A673 (cell line): Measurements from ENCODE around the gene SCNN1A. TPM values are rescaled to one million over a fixed set of nuclear protein-coding genes. Genes with fewer than 3 reads are reported as not detected.

Source experiments
- BruUV-seq: library from RNA; stranded (reverse); fragments of 400-500 nt; replicated peaks from 2 replicates; lab custom pipeline; 2021; lab: Mats Ljungman, UMichigan
- CTCF ChIA-PET: fragments of 300-600 bp; sonication (Branson Sonifier 250); formaldehyde crosslinking; loops from one replicate; lab custom pipeline; 2022; ENCODE audit warnings: antibody characterized with exemption; lab: Charles Lee
- POLR2A ChIA-PET: fragments of 300-600 bp; sonication (Branson Sonifier 250); formaldehyde crosslinking; loops from one replicate; lab custom pipeline; 2022; ENCODE audit warnings: antibody characterized with exemption; ENCODE audit not compliant: low non-redundant PET; lab: Charles Lee
- DNase-seq: peaks from one replicate; pipeline ENCODE4 v3.0.0-alpha.2; 2015; ENCODE audit warnings: low spot score
- H3K27ac ChIP-seq: fragments of 200-600 bp; sonication (generic); 2 replicates; pipeline ENCODE4 v1.5.1; 2016; ENCODE audit warnings: mixed run types, low read depth, mild to moderate bottlenecking, mixed read lengths, antibody characterized with exemption, low read length; ENCODE audit not compliant: poor library complexity, severe bottlenecking
- H3K27me3 ChIP-seq: fragments of 200-600 bp; sonication (generic); replicated peaks from 2 replicates; pipeline ENCODE4 v1.6.1; 2017; ENCODE audit warnings: mixed run types, low read depth, mild to moderate bottlenecking, mixed read lengths, antibody characterized with exemption, low read length; ENCODE audit not compliant: insufficient read depth, poor library complexity
- H3K36me3 ChIP-seq: fragments of 200-600 bp; sonication (generic); 2 replicates; pipeline ENCODE4 v1.6.1; 2016; ENCODE audit warnings: mixed run types, mild to moderate bottlenecking, mixed read lengths, antibody characterized with exemption, low read length; ENCODE audit not compliant: insufficient read depth, poor library complexity, severe bottlenecking
- H3K4me1 ChIP-seq: fragments of 200-600 bp; sonication (generic); 2 replicates; pipeline ENCODE4 v1.6.1; 2017; ENCODE audit warnings: mixed run types, mild to moderate bottlenecking, mixed read lengths, antibody characterized with exemption, low read length; ENCODE audit not compliant: insufficient read depth, poor library complexity, severe bottlenecking
- H3K4me3 ChIP-seq: fragments of 200-600 bp; sonication (generic); 2 replicates; pipeline ENCODE4 v1.5.1; 2016; ENCODE audit warnings: low read depth, mixed run types, mild to moderate bottlenecking, mixed read lengths, low read length; ENCODE audit not compliant: poor library complexity, severe bottlenecking
- H3K9me3 ChIP-seq: fragments of 200-600 bp; sonication (generic); 2 replicates; pipeline ENCODE4 v1.6.1; 2016; ENCODE audit warnings: mixed run types, low read depth, mild to moderate bottlenecking, mixed read lengths, antibody characterized with exemption, low read length; ENCODE audit not compliant: poor library complexity, severe bottlenecking
- EZH2 ChIP-seq: fragments of 200-600 bp; sonication (generic); IDR thresholded peaks from 2 replicates; pipeline ENCODE4 v1.6.1; 2017; ENCODE audit warnings: borderline replicate concordance, low read depth, mild to moderate bottlenecking, mixed read lengths, antibody characterized with exemption, low read length; ENCODE audit not compliant: poor library complexity, severe bottlenecking
- intact Hi-C: fragments of 100-400 bp; cut with micrococcal nuclease; formaldehyde crosslinking; loops from one replicate; pipeline ENCODE4 v1.10.0; 2022; ENCODE audit not compliant: unreplicated experiment
- total RNA-seq: library from RNA; stranded (reverse); gene quantifications from 2 replicates; pipeline ENCODE4 v1.2.3, GENCODE V29; 2021
- TF ChIP-seq, protein P1 (sequence below): fragments of 300-800, 200-600 bp; sonication (generic); conservative IDR thresholded peaks from 2 replicates; pipeline ENCODE4 v1.5.1; 2017; ENCODE audit warnings: low read depth, mild to moderate bottlenecking, antibody characterized with exemption, low read length, moderate library complexity, mixed read lengths

SCNN1A gene
- total RNA-seq, 1 experiment from 2014 or later, result not detected

DNA sequence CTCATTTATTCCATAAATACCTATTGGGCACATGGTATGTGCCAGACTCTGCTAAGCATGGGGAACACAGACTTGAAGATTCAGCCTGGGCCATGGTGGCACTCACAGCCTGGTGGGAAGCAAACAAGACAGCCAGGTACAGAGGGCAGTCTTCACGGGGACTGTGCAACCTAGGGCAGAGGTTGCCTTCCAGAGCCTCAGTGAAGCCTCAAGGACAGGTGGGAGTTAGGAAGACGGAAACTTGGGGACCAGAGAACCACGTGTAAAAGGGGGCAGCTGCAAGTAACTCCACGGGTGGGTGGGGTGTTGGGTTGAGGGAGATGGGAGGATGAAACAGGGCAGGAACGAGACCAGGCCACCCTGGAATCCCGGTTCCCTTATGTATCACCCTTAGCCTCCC is 7.6 kb upstream of the SCNN1A start:
- intact Hi-C loops, result no loop called here
- no TSS peak for BruUV-seq
- Histone ChIP-seq H3K36me3 (no peaks in the 10 kb centered on the region), H3K27ac (no peak overlapping the region), H3K4me3 (no peak overlapping the region), H3K27me3 (no peaks in the 10 kb centered on the region), H3K4me1 (peaks cover 7% of the 10 kb centered on the region), H3K9me3 (no peaks in the 10 kb centered on the region)
- DNase-seq, result no peak
- TF ChIP-seq EZH2, result no peak
- TF ChIP-seq, protein P1, sequence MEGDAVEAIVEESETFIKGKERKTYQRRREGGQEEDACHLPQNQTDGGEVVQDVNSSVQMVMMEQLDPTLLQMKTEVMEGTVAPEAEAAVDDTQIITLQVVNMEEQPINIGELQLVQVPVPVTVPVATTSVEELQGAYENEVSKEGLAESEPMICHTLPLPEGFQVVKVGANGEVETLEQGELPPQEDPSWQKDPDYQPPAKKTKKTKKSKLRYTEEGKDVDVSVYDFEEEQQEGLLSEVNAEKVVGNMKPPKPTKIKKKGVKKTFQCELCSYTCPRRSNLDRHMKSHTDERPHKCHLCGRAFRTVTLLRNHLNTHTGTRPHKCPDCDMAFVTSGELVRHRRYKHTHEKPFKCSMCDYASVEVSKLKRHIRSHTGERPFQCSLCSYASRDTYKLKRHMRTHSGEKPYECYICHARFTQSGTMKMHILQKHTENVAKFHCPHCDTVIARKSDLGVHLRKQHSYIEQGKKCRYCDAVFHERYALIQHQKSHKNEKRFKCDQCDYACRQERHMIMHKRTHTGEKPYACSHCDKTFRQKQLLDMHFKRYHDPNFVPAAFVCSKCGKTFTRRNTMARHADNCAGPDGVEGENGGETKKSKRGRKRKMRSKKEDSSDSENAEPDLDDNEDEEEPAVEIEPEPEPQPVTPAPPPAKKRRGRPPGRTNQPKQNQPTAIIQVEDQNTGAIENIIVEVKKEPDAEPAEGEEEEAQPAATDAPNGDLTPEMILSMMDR, result no peak
- POLR2A ChIA-PET, result no interaction called here
- CTCF ChIA-PET, result no interaction called here

DNA sequence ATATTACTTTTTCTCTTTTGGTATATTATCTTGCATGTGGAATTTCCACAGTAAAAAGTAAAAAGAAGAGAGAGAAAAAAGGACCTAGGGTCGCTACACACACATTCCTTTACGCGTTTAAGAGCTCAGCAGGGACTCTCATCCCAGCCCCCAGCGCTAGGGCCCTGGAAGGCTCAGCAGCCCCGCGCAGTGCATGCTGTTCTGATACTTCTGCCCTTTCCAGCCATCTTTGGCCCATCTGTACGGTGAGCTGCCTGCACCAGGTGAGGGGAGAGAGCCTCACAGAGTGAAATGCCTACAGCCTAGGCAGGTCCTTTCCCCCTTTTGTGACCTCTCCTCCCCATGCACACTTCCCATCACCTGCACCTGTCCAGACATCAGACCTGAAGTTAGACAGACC is 7.0 kb upstream of the SCNN1A start:
- Histone ChIP-seq H3K4me1 (peaks cover 7% of the 10 kb centered on the region), H3K36me3 (no peaks in the 10 kb centered on the region), H3K9me3 (no peaks in the 10 kb centered on the region), H3K4me3 (no peak overlapping the region), H3K27me3 (no peaks in the 10 kb centered on the region), H3K27ac (no peak overlapping the region)
- no TSS peak for BruUV-seq
- CTCF ChIA-PET, result no interaction called here
- TF ChIP-seq, protein P1, result no peak
- intact Hi-C loops, result no loop called here
- POLR2A ChIA-PET, result interaction anchor here (0.6 kb wide), 1 partner anchor 152 kb away, joined by 3 read pairs; no protein-coding TSS in a partner anchor
- DNase-seq, result no peak

DNA sequence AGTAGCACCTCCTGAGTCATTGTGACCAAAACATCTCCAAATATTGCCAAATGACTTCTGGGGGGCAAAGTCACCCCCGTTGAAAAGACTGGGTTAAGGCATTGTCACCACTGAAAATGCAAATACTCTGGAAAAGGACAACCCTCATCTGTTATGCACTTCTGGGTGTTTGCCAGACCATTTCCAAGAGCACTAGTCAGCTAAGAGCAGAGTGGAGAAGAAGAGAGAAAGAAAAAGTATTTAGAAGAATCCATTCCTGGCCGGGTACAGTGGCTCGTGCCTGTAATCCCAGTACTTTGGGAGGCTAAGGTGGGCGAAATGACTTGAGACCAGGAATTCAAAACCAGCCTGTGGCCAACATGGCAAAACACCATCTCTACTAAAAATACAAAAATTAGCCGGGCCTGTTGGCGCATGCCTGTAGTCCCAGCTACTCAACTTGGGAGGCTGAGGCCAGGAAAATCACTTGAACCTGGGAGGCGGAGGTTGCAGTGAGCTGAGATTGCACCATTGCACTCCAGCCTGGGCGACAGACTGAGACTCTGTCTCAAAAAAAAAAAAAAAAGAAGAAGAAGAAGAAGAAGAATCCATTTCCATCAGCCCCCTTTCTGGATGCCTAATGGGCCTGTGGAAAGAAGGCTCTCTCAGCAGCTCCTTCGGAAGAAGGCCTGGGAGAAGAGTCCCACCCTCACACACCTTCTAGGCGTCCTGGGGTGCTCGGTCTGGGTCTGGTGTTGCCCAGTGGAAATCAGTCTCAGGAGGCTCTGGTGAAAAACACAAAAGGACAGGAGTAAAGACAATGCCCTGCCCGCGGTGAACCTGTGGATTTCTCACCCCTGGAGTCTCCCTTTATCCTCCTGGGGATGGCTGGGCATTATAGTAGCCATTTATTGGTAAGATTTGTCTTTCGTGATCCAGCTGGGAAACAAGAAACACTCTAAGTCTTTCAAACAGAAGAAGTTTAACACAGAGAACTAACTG is 5.1 kb upstream of the SCNN1A start:
- ChIA-PET POLR2A (no interaction called here), CTCF (no interaction called here)
- BruUV-seq, result no TSS peak
- Histone ChIP-seq H3K4me1 (peaks cover 7% of the 10 kb centered on the region), H3K27ac (no peak overlapping the region), H3K36me3 (no peaks in the 10 kb centered on the region), H3K4me3 (no peak overlapping the region), H3K9me3 (no peaks in the 10 kb centered on the region), H3K27me3 (no peaks in the 10 kb centered on the region)
- no peak for DNase-seq
- TF ChIP-seq, protein P1, result no peak
- no peak for TF ChIP-seq EZH2
- intact Hi-C loops, result no loop called here
